Measurements from ENCODE around the gene OSBPL1A.
A peak's percentile ranks its signal among the peaks of the same experiment; 100 is the strongest.
"Not testable (repeated sequence)": the region's sequence is repeated elsewhere in the genome, so short reads cannot be mapped to it uniquely, and the experiment has no call there.

OSBPL1A gene

GRCh38 chr18:24397131-24397693 lies 412 bp downstream of the OSBPL1A start:
- DNase-seq = peak in 1 of 2 experiments; percentile 23

- no peak for DNase-seq
Measured at GRCh38 chr18:24396082-24396633, 1.5 kb downstream of the OSBPL1A start.

- DNase-seq = no peak
Measured at GRCh38 chr18:24395049-24395795, 2.4 kb downstream of the OSBPL1A start.

GRCh38 chr18:24388957-24389356 lies 8.7 kb downstream of the OSBPL1A start:
- no peak for DNase-seq

- DNase-seq = no peak
Measured at GRCh38 chr18:24386681-24387080, 10.9 kb downstream of the OSBPL1A start.

GRCh38 chr18:24381126-24381525 lies 16.5 kb downstream of the OSBPL1A start:
- DNase-seq = no peak

- DNase-seq = no peak
Measured at GRCh38 chr18:24380163-24380747, 17.4 kb downstream of the OSBPL1A start.

GRCh38 chr18:24378598-24378997 lies 19.0 kb downstream of the OSBPL1A start:
- DNase-seq = no peak

GRCh38 chr18:24376531-24376930 lies 21.1 kb downstream of the OSBPL1A start:
- DNase-seq = not testable (repeated sequence)

GRCh38 chr18:24373328-24373727 lies 24.3 kb downstream of the OSBPL1A start:
- DNase-seq = no peak

GRCh38 chr18:24372279-24372872 lies 25.2 kb downstream of the OSBPL1A start:
- no peak for DNase-seq

GRCh38 chr18:24370120-24370519 lies 27.5 kb downstream of the OSBPL1A start:
- no peak for DNase-seq

GRCh38 chr18:24369426-24369825 lies 28.2 kb downstream of the OSBPL1A start:
- DNase-seq = no peak

GRCh38 chr18:24368749-24369148 lies 28.9 kb downstream of the OSBPL1A start:
- no peak for DNase-seq

- no peak for DNase-seq
Measured at GRCh38 chr18:24366328-24366727, 31.3 kb downstream of the OSBPL1A start.

GRCh38 chr18:24364177-24364576 lies 33.4 kb downstream of the OSBPL1A start:
- DNase-seq = no peak

GRCh38 chr18:24362757-24363156 lies 34.9 kb downstream of the OSBPL1A start:
- no peak for DNase-seq

- peak in 1 of 2 experiments; percentile 7 for DNase-seq
Measured at GRCh38 chr18:24359787-24360530, 37.7 kb downstream of the OSBPL1A start.

GRCh38 chr18:24354278-24354677 lies 43.3 kb downstream of the OSBPL1A start:
- DNase-seq = no peak

- DNase-seq = no peak
Measured at GRCh38 chr18:24346254-24346653, 51.4 kb downstream of the OSBPL1A start.

GRCh38 chr18:24344509-24344908 lies 53.1 kb downstream of the OSBPL1A start:
- DNase-seq = no peak

GRCh38 chr18:24342347-24342746 lies 55.3 kb downstream of the OSBPL1A start:
- DNase-seq = no peak

GRCh38 chr18:24341361-24341760 lies 56.3 kb downstream of the OSBPL1A start:
- no peak for DNase-seq
